Measurements from ENCODE around the gene S100A11. TPM values are rescaled to one million over a fixed set of nuclear protein-coding genes. Genes with fewer than 3 reads are reported as not detected.

Gene S100A11
- polyA plus RNA-seq, 1 of the 3 experiments (the other 2 are of a cell fraction): 736 TPM

DNA sequence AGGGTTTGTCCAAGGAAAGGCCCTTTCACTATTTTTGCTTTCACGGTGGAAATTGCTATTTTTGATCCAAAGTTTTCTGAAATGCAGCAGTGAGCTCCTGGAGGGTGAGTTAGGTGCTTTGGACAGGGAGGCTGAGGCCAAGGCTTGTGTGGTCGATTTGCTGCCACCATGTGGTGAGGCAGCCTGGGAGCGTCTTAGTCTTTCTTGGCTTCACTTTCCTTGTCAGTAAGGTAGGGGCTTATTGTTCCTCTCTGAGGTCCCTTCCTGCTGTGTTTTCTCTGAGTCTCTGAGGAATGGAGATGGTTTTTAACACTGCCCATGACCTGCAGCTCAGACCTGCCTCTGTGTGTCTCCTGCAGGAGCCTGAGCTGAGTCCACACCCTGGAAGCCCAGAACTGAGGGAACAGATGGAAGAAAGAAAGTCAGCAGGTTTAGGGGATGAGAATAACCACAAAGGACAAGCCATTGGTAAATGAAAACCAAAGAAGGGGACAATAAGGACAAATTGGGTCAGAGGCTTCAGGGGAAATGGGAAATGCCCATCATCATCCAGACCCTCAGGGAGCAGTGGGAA is 23.1 kb downstream of the S100A11 start (continued):
- TF ChIP-seq, protein P1, sequence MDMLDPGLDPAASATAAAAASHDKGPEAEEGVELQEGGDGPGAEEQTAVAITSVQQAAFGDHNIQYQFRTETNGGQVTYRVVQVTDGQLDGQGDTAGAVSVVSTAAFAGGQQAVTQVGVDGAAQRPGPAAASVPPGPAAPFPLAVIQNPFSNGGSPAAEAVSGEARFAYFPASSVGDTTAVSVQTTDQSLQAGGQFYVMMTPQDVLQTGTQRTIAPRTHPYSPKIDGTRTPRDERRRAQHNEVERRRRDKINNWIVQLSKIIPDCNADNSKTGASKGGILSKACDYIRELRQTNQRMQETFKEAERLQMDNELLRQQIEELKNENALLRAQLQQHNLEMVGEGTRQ (IDR thresholded peaks at IDR 0.05; ENCODE audit: borderline replicate concordance, low read depth, low read length): no peak
- TF ChIP-seq FOSL2 (IDR thresholded peaks at IDR 0.05; ENCODE audit: borderline replicate concordance, low read depth): no peak
- peak; percentile 25; the same call in 1 of the 2 replicates for TF ChIP-seq RAD21 (IDR thresholded peaks at IDR 0.05; ENCODE audit: low read length)
- peak; percentile 36 for TF ChIP-seq SMC3 (IDR thresholded peaks at IDR 0.05; ENCODE audit: low read depth, low read length)

- no peak overlapping the region for H3K4me2 ChIP-seq
- no peak overlapping the region for H3K9ac ChIP-seq
- no peak overlapping the region for H3K27ac ChIP-seq (ENCODE audit: low read depth in 2 of 2, low read length in 1 of 2)
- CTCF ChIA-PET: interaction anchor here (1.3 to 1.8 kb wide), 2 partner anchors 8 to 10 kb away, joined by 4 to 5 read pairs; no protein-coding TSS in a partner anchor
- H4K20me1 ChIP-seq (ENCODE audit: insufficient read depth): no peaks in the 10 kb centered on the region
- peaks cover 90% of the 10 kb centered on the region for H3K27me3 ChIP-seq (ENCODE audit: insufficient read depth)
- no peak overlapping the region for H3K4me3 ChIP-seq (ENCODE audit: low read depth in 2 of 2, low read length in 1 of 2)
- H3F3A ChIP-seq (replicated peaks; ENCODE audit: insufficient read depth): no peaks in the 10 kb centered on the region
- H2AFZ ChIP-seq (ENCODE audit: low read depth): no peak overlapping the region
- POLR2A ChIA-PET: no interaction called here
- H3K9me3 ChIP-seq: no peaks in the 10 kb centered on the region
- WGBS (ENCODE audit: low lambda C conversion rate): 7% methylated on average over 1 of the region's 1 CpG
- no peak for DNase-seq
- no peaks in the 10 kb centered on the region for H3K9me2 ChIP-seq
- no peaks in the 10 kb centered on the region for H3K79me2 ChIP-seq (ENCODE audit: insufficient read depth)
- H3K36me3 ChIP-seq (replicated peaks in 1 of 2; ENCODE audit: control insufficient read depth in 1 of 2, insufficient read depth in 2 of 2, low read length in 1 of 2): no peaks in the 10 kb centered on the region
- no peak for TF ChIP-seq EZH2phosphoT487 (IDR thresholded peaks at IDR 0.05; ENCODE audit: borderline replicate concordance, low read depth)
- TF ChIP-seq MAX (IDR thresholded peaks at IDR 0.05; ENCODE audit: low read depth): no peak
- TF ChIP-seq, protein P2, sequence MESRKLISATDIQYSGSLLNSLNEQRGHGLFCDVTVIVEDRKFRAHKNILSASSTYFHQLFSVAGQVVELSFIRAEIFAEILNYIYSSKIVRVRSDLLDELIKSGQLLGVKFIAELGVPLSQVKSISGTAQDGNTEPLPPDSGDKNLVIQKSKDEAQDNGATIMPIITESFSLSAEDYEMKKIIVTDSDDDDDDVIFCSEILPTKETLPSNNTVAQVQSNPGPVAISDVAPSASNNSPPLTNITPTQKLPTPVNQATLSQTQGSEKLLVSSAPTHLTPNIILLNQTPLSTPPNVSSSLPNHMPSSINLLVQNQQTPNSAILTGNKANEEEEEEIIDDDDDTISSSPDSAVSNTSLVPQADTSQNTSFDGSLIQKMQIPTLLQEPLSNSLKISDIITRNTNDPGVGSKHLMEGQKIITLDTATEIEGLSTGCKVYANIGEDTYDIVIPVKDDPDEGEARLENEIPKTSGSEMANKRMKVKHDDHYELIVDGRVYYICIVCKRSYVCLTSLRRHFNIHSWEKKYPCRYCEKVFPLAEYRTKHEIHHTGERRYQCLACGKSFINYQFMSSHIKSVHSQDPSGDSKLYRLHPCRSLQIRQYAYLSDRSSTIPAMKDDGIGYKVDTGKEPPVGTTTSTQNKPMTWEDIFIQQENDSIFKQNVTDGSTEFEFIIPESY (IDR thresholded peaks at IDR 0.05; ENCODE audit: borderline replicate concordance, low read depth): no peak
- no peak for TF ChIP-seq EP300 (IDR thresholded peaks at IDR 0.05; ENCODE audit: borderline replicate concordance in 1 of 2, low read depth in 1 of 2, low read length in 1 of 2)
- no peak for TF ChIP-seq MEF2A (IDR thresholded peaks at IDR 0.05; ENCODE audit: borderline replicate concordance, low read depth)
- H3K4me1 ChIP-seq (ENCODE audit: control insufficient read depth in 1 of 2, insufficient read depth in 2 of 2, low read depth in 1 of 2, low read length in 1 of 2): no peaks in the 10 kb centered on the region
Measured at GRCh38 chr1:152009691-152010090, 27.1 kb downstream of the S100A11 start.

GRCh38 chr1:152007047-152007446 is 29.8 kb downstream of the S100A11 start:
- CTCF ChIA-PET: interaction anchor here (0.8 kb wide), 1 partner anchor 21 kb away, joined by 3 read pairs; no protein-coding TSS in a partner anchor
- peaks cover 89% of the 10 kb centered on the region for H3K27me3 ChIP-seq (ENCODE audit: insufficient read depth)
- 2% methylated on average over 2 of the region's 2 CpGs for WGBS (ENCODE audit: low lambda C conversion rate)

More at GRCh38 chr1:152007047-152007446, 29.8 kb downstream of the S100A11 start:
- DNase-seq: no peak
- no peaks in the 10 kb centered on the region for H3F3A ChIP-seq (replicated peaks; ENCODE audit: insufficient read depth)
- no peak overlapping the region for H3K27ac ChIP-seq (ENCODE audit: low read depth in 2 of 2, low read length in 1 of 2)
- no peaks in the 10 kb centered on the region for H3K9me2 ChIP-seq
- TF ChIP-seq, protein P1 (IDR thresholded peaks at IDR 0.05; ENCODE audit: borderline replicate concordance, low read depth, low read length): no peak
- TF ChIP-seq, protein P3, sequence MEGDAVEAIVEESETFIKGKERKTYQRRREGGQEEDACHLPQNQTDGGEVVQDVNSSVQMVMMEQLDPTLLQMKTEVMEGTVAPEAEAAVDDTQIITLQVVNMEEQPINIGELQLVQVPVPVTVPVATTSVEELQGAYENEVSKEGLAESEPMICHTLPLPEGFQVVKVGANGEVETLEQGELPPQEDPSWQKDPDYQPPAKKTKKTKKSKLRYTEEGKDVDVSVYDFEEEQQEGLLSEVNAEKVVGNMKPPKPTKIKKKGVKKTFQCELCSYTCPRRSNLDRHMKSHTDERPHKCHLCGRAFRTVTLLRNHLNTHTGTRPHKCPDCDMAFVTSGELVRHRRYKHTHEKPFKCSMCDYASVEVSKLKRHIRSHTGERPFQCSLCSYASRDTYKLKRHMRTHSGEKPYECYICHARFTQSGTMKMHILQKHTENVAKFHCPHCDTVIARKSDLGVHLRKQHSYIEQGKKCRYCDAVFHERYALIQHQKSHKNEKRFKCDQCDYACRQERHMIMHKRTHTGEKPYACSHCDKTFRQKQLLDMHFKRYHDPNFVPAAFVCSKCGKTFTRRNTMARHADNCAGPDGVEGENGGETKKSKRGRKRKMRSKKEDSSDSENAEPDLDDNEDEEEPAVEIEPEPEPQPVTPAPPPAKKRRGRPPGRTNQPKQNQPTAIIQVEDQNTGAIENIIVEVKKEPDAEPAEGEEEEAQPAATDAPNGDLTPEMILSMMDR (IDR thresholded peaks at IDR 0.05): no peak
- TF ChIP-seq REST (IDR thresholded peaks at IDR 0.05; ENCODE audit: low read depth, low read length): no peak
- TF ChIP-seq, protein P4, sequence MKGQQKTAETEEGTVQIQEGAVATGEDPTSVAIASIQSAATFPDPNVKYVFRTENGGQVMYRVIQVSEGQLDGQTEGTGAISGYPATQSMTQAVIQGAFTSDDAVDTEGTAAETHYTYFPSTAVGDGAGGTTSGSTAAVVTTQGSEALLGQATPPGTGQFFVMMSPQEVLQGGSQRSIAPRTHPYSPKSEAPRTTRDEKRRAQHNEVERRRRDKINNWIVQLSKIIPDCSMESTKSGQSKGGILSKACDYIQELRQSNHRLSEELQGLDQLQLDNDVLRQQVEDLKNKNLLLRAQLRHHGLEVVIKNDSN (IDR thresholded peaks at IDR 0.05; ENCODE audit: borderline replicate concordance, low read depth): no peak
- no peak for TF ChIP-seq NRF1 (IDR thresholded peaks at IDR 0.05; ENCODE audit: low read depth, low read length)
- no peak overlapping the region for H2AFZ ChIP-seq (ENCODE audit: low read depth)
- no peaks in the 10 kb centered on the region for H3K4me1 ChIP-seq (ENCODE audit: control insufficient read depth in 1 of 2, insufficient read depth in 2 of 2, low read depth in 1 of 2, low read length in 1 of 2)
- no peaks in the 10 kb centered on the region for H3K36me3 ChIP-seq (replicated peaks in 1 of 2; ENCODE audit: control insufficient read depth in 1 of 2, insufficient read depth in 2 of 2, low read length in 1 of 2)
- no peaks in the 10 kb centered on the region for H3K9me3 ChIP-seq
- H4K20me1 ChIP-seq (ENCODE audit: insufficient read depth): no peaks in the 10 kb centered on the region
- H3K4me3 ChIP-seq (ENCODE audit: low read depth in 2 of 2, low read length in 1 of 2): no peak overlapping the region
- POLR2A ChIA-PET: no interaction called here
- no peaks in the 10 kb centered on the region for H3K79me2 ChIP-seq (ENCODE audit: insufficient read depth)
- no peak overlapping the region for H3K9ac ChIP-seq
- no peak overlapping the region for H3K4me2 ChIP-seq
